Measurements from ENCODE around the gene MRPS2.
"Not testable (repeated sequence)": the region's sequence is repeated elsewhere in the genome, so short reads cannot be mapped to it uniquely, and the experiment has no call there.

MRPS2 gene

DNA sequence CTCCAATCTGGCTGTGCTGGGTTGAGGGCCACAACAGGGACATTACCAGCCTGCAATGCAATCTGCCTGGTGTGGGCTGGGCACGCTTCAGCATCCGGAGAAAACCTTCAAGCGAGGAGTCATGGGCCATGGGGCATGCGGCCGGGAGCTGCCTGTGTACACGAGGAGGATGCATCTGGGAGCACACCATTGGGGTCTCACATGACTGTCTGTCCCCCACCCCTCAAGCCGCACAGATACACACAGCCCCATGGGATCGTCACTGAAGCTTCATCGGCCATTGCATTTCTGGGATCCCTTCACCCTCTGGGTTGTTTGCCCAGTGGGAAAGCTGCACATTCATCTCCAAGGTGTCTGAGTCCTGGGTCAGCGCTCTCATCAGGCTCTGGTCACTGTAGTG, 30.6 kb downstream of the MRPS2 start:
- no peak for DNase-seq (ENCODE audit: low spot score)

- DNase-seq (ENCODE audit: low spot score) = no peak
Measured at GRCh38 chr9:135533113-135533512, 32.6 kb downstream of the MRPS2 start.

DNA sequence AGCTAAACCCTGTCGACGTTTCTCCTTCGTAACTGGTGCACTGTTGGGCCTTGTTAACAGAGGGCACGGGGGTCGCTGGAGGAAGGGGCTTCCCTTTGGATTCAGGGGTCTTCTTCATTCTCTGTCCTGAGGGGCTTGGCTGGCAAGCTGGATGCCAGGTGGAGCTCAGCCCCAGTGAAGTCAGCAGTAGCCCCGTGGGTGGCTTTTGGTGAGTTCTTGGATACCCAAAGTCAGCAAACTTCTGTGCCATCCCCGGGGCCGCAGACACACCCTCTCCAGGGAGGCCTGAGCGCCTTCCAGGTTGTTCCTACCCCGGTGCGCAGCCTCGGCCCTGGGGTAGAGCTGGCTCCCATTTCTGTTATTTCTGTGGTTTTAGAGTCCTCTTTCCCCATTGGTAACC, 33.2 kb downstream of the MRPS2 start:
- no peak for DNase-seq (ENCODE audit: low spot score)

- not testable (repeated sequence) for DNase-seq (ENCODE audit: low spot score)
Measured at GRCh38 chr9:135534192-135534711, 33.8 kb downstream of the MRPS2 start.

GRCh38 chr9:135534826-135535225, 34.3 kb downstream of the MRPS2 start:
- not testable (repeated sequence) for DNase-seq (ENCODE audit: low spot score)

DNA sequence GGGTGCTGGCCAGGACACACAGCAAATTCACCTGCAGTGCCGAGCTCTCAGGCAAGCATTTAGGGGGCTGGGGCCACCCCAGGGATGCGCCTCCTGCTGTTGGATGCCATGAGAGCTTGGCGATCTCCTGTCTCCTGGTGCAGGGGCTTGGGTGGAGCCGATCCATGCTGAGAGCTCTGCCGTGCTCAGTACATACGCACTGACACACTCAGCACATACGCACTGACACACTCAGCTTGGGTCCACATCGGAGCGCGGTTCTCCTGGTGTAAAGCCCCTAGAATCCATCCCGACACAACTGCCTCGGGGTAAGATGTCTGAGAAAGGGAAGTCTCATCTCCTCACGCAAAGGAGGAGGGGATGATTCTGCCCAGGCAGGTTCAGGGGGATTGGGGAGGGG, 35.1 kb downstream of the MRPS2 start:
- not testable (repeated sequence) for DNase-seq (ENCODE audit: low spot score)

DNA sequence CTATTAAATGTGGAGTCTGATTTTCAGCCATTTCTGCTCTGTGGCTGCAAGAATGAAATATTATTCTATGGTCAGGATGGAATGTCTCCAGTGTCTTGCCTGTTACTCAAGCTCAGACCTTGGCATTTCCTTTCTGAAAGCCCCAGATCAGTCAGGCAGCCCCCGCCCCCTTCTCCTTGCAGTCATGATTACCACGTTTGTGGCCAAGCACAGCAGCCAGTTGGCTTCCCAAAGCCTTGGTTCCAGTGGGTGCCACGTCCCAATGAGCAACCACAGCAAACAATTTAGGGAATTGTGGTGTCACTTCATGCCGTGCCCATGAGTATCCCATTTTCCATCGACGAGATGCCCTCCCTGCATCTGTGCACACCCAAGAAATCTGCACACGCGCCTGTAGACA, 35.7 kb downstream of the MRPS2 start:
- DNase-seq (ENCODE audit: low spot score) = no peak

DNA sequence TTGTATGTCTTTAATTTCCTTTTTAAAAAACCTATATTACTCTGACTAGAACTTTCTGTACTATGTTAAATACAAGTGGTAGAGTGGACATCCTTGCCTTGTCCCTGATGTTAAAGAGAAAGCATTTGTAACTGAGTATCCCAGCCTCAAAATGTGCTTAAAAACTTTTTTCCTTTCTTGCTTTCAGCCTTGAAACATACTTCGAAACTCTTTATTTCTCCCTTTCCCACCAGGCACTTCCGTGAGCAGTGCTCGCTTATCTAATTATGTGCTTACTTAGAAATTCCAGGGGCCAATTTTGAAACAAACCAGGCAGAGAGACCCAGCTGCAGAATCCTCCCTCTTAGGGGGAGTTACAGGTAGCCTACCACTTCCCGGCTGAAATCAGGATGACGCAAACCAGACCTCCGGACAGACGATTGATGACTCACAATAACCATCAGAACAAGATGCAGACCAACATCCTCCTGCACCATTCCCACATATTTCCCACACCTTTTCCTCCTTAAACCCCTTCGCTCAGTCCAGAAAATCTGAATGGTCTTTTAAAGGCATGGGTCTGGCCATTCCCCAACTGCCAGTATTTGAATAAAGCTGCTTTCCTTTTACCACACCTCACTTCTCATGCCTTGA, 42.9 kb downstream of the MRPS2 start:
- DNase-seq (ENCODE audit: low spot score) = not testable (repeated sequence)

GRCh38 chr9:135544981-135545635, 44.6 kb downstream of the MRPS2 start:
- no peak for DNase-seq (ENCODE audit: low spot score)

DNA sequence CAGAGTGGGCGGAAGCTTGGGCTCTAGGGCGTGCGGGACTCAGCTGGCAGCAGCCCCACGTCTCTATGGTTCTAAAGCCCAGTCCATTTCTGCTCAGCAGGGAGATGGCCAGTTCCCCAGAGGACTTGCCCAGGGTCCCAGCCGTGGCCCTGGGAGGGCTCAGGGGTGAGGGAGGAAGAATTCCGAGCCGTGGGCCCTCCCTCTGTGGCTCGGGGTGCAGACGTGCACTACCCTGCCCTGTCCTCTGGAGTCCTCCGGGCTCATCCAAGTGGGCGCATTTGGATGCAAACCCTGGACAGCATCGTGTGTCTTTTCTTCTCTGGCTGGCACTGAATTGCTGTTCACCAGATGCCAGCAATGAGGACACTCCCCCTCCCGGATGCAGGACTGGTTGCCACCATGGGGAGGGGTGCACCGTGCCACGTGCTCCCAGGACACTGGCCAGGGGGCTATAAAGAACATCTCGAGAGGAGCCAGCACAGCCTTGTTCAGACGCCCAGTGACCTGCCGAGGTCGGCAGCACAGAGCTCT, 45.2 kb downstream of the MRPS2 start, which contains the start of gene OBP2A:
OBP2A (plus strand) TSS at position 481 of the 531 bp plus-strand sequence. CDS start 55 bp downstream, outside the sequence.
- not testable (repeated sequence) for DNase-seq (ENCODE audit: low spot score)

DNA sequence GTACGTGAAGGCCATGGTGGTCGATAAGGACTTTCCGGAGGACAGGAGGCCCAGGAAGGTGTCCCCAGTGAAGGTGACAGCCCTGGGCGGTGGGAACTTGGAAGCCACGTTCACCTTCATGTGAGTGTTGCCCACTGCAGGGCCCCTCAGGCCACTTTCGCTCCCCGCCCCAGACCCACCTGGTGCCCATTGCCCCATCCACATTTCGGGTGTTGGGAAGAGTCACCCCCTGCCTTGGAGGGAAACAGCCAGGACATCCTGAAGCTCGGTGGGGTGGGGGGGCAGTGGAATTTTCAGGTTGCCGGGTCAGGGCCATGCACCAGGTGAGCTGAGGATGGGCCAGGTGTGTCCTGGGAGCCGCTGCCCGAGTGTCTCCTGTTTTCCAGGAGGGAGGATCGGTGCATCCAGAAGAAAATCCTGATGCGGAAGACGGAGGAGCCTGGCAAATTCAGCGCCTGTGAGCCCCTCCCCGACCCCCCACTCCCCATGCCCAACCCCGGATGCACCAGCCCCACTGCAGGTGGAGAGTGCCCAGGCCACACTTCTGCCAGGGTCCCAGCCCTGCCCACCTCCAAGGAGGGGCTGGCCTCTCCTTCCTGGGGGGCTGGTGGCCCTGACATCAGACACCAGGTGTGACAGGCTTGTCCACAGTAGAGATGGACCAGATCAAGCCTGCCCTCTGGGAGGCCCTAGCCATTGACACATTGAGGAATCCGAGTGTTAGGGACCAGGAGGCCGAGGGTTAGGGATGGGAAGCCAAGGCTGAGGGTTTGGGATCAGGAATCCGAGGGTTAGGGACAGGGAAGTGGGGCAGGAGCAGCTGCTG, 46.5 kb downstream of the MRPS2 start:
- not testable (repeated sequence) for DNase-seq (ENCODE audit: low spot score)

DNA sequence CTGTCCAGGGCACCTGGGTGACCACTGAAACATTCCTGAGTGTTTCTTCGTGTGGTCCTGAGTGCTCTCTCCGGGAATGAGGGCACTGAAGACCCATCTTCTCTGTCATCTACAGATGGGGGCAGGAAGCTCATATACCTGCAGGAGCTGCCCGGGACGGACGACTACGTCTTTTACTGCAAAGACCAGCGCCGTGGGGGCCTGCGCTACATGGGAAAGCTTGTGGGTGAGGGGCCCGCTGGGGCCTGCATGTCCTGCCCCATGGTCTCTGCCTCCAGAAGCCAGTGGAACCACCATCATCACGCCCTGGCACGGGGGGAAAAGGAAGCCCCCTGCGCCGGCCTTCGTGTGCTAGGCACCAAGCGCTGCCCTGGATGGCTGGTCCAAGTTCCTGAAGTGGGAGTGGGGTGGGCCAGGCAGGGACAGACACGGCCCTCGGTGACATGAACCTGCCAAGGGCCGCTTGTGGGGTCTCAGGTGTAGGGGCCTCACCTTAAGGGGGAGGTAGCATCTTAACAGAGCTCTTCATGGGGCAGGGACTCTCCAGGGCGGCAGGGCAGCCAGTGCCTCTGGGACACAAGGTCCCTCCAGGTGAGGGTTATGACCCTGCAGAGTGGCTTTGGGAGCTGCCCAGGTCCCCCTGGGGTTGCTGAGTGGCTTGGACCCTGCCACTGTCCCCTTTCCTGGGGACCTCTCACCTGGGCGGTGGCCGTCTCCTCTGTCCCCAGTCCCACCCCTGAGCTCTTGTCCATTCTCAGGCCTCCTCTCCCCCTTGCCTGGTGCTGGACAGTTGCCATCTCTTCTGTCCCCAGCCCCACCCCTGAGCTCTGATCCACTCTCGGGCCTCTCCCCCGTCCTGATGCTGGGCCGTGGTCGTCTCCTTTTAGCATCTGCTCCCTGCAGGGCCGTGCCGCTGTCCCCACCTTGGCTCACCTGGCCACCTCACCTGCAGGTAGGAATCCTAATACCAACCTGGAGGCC, 47.6 kb downstream of the MRPS2 start:
- DNase-seq (ENCODE audit: low spot score) = no peak

DNA sequence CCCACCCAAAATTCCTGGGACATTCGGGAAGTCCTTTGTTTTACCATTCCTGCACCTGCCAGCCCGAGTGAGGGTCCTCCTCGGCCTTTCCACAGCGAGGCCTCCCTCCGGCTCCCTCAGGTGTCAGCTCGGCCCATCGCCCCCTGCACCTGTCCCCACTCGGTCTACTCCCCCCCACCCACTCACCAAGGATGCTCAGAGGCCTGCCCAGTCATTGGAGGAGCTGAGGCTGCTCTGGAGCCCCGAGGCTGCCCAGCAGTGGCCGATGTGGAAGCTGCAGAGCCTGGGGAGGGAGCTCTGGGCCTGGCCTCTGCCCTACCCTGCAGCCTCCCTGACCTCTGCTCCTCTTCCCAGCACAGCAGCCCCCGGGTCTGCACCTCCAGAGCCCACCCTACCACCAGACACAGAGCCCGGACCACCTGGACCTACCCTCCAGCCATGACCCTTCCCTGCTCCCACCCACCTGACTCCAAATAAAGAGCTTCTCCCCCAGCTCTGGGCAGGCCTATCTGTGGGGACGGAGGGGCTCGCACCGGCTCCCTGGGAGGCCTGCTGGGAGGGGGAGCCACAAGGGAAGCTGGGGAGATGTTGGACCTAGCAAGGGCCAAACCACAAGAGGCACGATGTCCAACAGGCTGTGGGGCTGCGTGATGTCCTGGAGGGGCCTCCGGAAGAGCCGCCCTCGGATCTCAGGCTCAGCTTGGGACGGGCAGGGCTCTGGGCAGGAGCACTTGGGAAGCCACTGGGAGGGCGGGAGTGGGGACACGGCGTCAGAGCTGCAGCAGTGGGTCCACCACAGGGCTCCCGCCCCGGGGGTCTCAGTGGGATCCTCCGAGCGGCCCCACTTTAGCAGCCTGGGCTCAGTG, 49.2 kb downstream of the MRPS2 start:
- not testable (repeated sequence) for DNase-seq (ENCODE audit: low spot score)

- DNase-seq (ENCODE audit: low spot score) = no peak
Measured at GRCh38 chr9:135550344-135550918, 49.9 kb downstream of the MRPS2 start.

GRCh38 chr9:135551031-135551430, 50.5 kb downstream of the MRPS2 start:
- no peak for DNase-seq (ENCODE audit: low spot score)

GRCh38 chr9:135551456-135551855, 51.0 kb downstream of the MRPS2 start:
- no peak for DNase-seq (ENCODE audit: low spot score)

- DNase-seq (ENCODE audit: low spot score) = no peak
Measured at GRCh38 chr9:135552021-135552697, 51.7 kb downstream of the MRPS2 start.

GRCh38 chr9:135552698-135553171, 52.3 kb downstream of the MRPS2 start:
- no peak for DNase-seq (ENCODE audit: low spot score)
